GM13976 (cell line): ENCODE data around the gene AKR7A2.
"Not testable (repeated sequence)": the region's sequence is repeated elsewhere in the genome, so short reads cannot be mapped to it uniquely, and the experiment has no call there.

Experiments used
- DNase-seq: peaks from one replicate; pipeline ENCODE4 v3.0.0; 2012; ENCODE audit warnings: low spot score
- in situ Hi-C: fragments of 300-500 bp; cut with MboI; formaldehyde crosslinking; loops from one replicate; pipeline ENCODE4 v1.12.0; 2022; ENCODE audit warnings: low sequenced_read_pairs, mixed read lengths, inconsistent platforms; ENCODE audit not compliant: unreplicated experiment
- TF ChIP-seq, protein P1 (sequence below): IDR thresholded peaks from 2 replicates; pipeline ENCODE4 v1.5.1; 2012; ENCODE audit warnings: borderline replicate concordance, mild to moderate bottlenecking; ENCODE audit not compliant: insufficient read depth; ENCODE audit errors: extremely low read depth, missing control alignments, control extremely low read depth

The AKR7A2 gene

GRCh38 chr1:19294638-19295037 lies 17.3 kb downstream of the AKR7A2 start:
- no peak for DNase-seq
- TF ChIP-seq, protein P1, sequence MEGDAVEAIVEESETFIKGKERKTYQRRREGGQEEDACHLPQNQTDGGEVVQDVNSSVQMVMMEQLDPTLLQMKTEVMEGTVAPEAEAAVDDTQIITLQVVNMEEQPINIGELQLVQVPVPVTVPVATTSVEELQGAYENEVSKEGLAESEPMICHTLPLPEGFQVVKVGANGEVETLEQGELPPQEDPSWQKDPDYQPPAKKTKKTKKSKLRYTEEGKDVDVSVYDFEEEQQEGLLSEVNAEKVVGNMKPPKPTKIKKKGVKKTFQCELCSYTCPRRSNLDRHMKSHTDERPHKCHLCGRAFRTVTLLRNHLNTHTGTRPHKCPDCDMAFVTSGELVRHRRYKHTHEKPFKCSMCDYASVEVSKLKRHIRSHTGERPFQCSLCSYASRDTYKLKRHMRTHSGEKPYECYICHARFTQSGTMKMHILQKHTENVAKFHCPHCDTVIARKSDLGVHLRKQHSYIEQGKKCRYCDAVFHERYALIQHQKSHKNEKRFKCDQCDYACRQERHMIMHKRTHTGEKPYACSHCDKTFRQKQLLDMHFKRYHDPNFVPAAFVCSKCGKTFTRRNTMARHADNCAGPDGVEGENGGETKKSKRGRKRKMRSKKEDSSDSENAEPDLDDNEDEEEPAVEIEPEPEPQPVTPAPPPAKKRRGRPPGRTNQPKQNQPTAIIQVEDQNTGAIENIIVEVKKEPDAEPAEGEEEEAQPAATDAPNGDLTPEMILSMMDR, result no peak
- in situ Hi-C loops, result no loop called here

GRCh38 chr1:19289244-19289643 lies 22.7 kb downstream of the AKR7A2 start:
- in situ Hi-C loops, result no loop called here
- DNase-seq, result no peak
- TF ChIP-seq, protein P1, result no peak

GRCh38 chr1:19288324-19289241 lies 23.4 kb downstream of the AKR7A2 start, which contains the start of gene AKR7A3:
Gene AKR7A3, minus strand, starts transcription at chr1:19288770. Its CDS starts 61 bp downstream, at chr1:19288709.
- DNase-seq, in situ Hi-C loops: not testable (repeated sequence)

DNA sequence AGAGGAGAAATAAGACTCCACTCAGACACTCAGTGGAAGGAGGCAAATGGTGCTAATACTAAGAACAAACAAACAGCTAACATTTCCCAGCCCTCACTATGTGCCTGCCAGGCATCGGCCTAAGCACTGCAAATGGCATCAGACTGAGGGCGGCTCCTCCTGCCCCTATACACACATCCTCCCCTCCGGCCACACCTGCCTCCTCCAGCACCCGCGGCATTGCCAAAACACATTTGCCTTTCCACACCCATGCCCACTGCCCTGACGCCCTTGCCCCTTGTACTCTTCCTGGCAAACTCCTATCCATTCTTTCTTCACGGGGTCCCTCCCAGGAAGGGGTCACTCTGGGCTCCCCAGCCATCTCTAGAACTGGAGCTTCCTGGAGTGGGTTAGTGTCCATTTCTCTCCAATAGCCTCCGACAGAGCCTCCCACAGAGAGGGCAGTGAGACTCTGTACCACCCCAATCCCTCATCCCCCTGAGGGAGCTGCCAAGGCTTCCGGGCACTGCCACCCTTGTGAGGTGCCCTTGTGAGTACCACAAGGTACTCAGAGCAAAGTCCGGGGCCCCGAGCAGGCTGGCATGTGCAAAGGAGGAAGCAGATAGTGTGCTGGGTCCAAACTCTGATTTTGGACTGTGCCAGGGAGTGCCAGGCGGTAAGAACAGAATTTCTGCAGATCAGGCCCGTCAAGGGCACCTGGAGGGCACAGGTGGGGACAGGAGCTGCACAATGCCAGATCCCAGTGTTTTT lies 24.3 kb downstream of the AKR7A2 start:
- TF ChIP-seq, protein P1, result no peak
- DNase-seq, result no peak
- in situ Hi-C loops, result no loop called here

- in situ Hi-C loops, DNase-seq: not testable (repeated sequence)
Measured at GRCh38 chr1:19285807-19286206, 26.1 kb downstream of the AKR7A2 start.

- DNase-seq, in situ Hi-C loops: not testable (repeated sequence)
Measured at GRCh38 chr1:19285366-19285765, 26.6 kb downstream of the AKR7A2 start.

GRCh38 chr1:19284881-19285280 lies 27.1 kb downstream of the AKR7A2 start:
- no peak for DNase-seq
- in situ Hi-C loops, result no loop called here
- TF ChIP-seq, protein P1, result no peak

GRCh38 chr1:19283891-19284290 lies 28.1 kb downstream of the AKR7A2 start:
- in situ Hi-C loops, result no loop called here
- no peak for DNase-seq
- TF ChIP-seq, protein P1, result no peak
